ENCODE results near the gene MTA2.

GRCh38 chr11:62646825-62647608 lies 45.4 kb upstream of the MTA2 start:
- TF ChIP-seq, protein P1, sequence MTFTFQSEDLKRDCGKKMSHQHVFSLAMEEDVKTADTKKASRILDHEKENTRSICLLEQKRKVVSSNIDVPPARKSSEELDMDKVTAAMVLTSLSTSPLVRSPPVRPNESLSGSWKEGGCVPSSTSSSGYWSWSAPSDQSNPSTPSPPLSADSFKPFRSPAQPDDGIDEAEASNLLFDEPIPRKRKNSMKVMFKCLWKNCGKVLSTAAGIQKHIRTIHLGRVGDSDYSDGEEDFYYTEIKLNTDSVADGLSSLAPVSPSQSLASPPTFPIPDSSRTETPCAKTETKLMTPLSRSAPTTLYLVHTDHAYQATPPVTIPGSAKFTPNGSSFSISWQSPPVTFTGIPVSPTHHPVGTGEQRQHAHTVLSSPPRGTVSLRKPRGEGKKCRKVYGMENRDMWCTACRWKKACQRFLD (tag by site-specific recombination; IDR thresholded peaks at IDR 0.05), result no peak
- TF ChIP-seq ZNF335 (tag by site-specific recombination; conservative IDR thresholded peaks at IDR 0.05) (no peak), ZNF341 (tag by site-specific recombination; IDR thresholded peaks at IDR 0.05; ENCODE audit: low read depth) (peak; percentile 25; the same call in 1 of the 2 replicates), ZNF18 (tag by site-specific recombination; IDR thresholded peaks at IDR 0.05) (no peak), YY1 (tag by site-specific recombination; IDR thresholded peaks at IDR 0.05) (no peak), OVOL3 (tag by site-specific recombination; IDR thresholded peaks at IDR 0.05) (no peak), ZNF747 (tag by site-specific recombination; IDR thresholded peaks at IDR 0.05) (no peak), BCL11A (tag by site-specific recombination; IDR thresholded peaks at IDR 0.05; ENCODE audit: low read depth) (no peak), ZNF24 (tag by site-specific recombination; IDR thresholded peaks at IDR 0.05) (no peak)
- TF ChIP-seq, protein P2, sequence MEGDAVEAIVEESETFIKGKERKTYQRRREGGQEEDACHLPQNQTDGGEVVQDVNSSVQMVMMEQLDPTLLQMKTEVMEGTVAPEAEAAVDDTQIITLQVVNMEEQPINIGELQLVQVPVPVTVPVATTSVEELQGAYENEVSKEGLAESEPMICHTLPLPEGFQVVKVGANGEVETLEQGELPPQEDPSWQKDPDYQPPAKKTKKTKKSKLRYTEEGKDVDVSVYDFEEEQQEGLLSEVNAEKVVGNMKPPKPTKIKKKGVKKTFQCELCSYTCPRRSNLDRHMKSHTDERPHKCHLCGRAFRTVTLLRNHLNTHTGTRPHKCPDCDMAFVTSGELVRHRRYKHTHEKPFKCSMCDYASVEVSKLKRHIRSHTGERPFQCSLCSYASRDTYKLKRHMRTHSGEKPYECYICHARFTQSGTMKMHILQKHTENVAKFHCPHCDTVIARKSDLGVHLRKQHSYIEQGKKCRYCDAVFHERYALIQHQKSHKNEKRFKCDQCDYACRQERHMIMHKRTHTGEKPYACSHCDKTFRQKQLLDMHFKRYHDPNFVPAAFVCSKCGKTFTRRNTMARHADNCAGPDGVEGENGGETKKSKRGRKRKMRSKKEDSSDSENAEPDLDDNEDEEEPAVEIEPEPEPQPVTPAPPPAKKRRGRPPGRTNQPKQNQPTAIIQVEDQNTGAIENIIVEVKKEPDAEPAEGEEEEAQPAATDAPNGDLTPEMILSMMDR (tag by site-specific recombination; IDR thresholded peaks at IDR 0.05), result no peak

All from HEK293 (cell line).